NCI-H226 (cell line): ENCODE data around the gene DIRAS1.
"Not testable (repeated sequence)": the region's sequence is repeated elsewhere in the genome, so short reads cannot be mapped to it uniquely, and the experiment has no call there.

ENCODE experiments used
- DNase-seq: peaks from one replicate; pipeline ENCODE4 v3.0.0-alpha.2; 2015

Gene DIRAS1

GRCh38 chr19:2668175-2668763, 52.9 kb downstream of the DIRAS1 start:
- DNase-seq: no peak

- not testable (repeated sequence) for DNase-seq
Observed at GRCh38 chr19:2667349-2667748, 53.8 kb downstream of the DIRAS1 start.

- no peak for DNase-seq
Observed at GRCh38 chr19:2666344-2666994, 54.7 kb downstream of the DIRAS1 start.

GRCh38 chr19:2665103-2665502, 56.1 kb downstream of the DIRAS1 start:
- DNase-seq: no peak
